A673 (cell line): ENCODE data around the gene RNH1. TPM values are rescaled to one million over a fixed set of nuclear protein-coding genes. Genes with fewer than 3 reads are reported as not detected.

Experiments used
- BruUV-seq: library from RNA; stranded (reverse); fragments of 400-500 nt; replicated peaks from 2 replicates; lab custom pipeline; 2021; lab: Mats Ljungman, UMichigan
- CTCF ChIA-PET: fragments of 300-600 bp; sonication (Branson Sonifier 250); formaldehyde crosslinking; loops from one replicate; lab custom pipeline; 2022; ENCODE audit warnings: antibody characterized with exemption; lab: Charles Lee
- POLR2A ChIA-PET: fragments of 300-600 bp; sonication (Branson Sonifier 250); formaldehyde crosslinking; loops from one replicate; lab custom pipeline; 2022; ENCODE audit warnings: antibody characterized with exemption; ENCODE audit not compliant: low non-redundant PET; lab: Charles Lee
- DNase-seq: peaks from one replicate; pipeline ENCODE4 v3.0.0-alpha.2; 2015; ENCODE audit warnings: low spot score
- H3K27ac ChIP-seq: fragments of 200-600 bp; sonication (generic); 2 replicates; pipeline ENCODE4 v1.5.1; 2016; ENCODE audit warnings: mixed run types, low read depth, mild to moderate bottlenecking, mixed read lengths, antibody characterized with exemption, low read length; ENCODE audit not compliant: poor library complexity, severe bottlenecking
- H3K27me3 ChIP-seq: fragments of 200-600 bp; sonication (generic); replicated peaks from 2 replicates; pipeline ENCODE4 v1.6.1; 2017; ENCODE audit warnings: mixed run types, low read depth, mild to moderate bottlenecking, mixed read lengths, antibody characterized with exemption, low read length; ENCODE audit not compliant: insufficient read depth, poor library complexity
- H3K36me3 ChIP-seq: fragments of 200-600 bp; sonication (generic); 2 replicates; pipeline ENCODE4 v1.6.1; 2016; ENCODE audit warnings: mixed run types, mild to moderate bottlenecking, mixed read lengths, antibody characterized with exemption, low read length; ENCODE audit not compliant: insufficient read depth, poor library complexity, severe bottlenecking
- H3K4me1 ChIP-seq: fragments of 200-600 bp; sonication (generic); 2 replicates; pipeline ENCODE4 v1.6.1; 2017; ENCODE audit warnings: mixed run types, mild to moderate bottlenecking, mixed read lengths, antibody characterized with exemption, low read length; ENCODE audit not compliant: insufficient read depth, poor library complexity, severe bottlenecking
- H3K4me3 ChIP-seq: fragments of 200-600 bp; sonication (generic); 2 replicates; pipeline ENCODE4 v1.5.1; 2016; ENCODE audit warnings: low read depth, mixed run types, mild to moderate bottlenecking, mixed read lengths, low read length; ENCODE audit not compliant: poor library complexity, severe bottlenecking
- H3K9me3 ChIP-seq: fragments of 200-600 bp; sonication (generic); 2 replicates; pipeline ENCODE4 v1.6.1; 2016; ENCODE audit warnings: mixed run types, low read depth, mild to moderate bottlenecking, mixed read lengths, antibody characterized with exemption, low read length; ENCODE audit not compliant: poor library complexity, severe bottlenecking
- CTCF ChIP-seq: fragments of 300-800, 200-600 bp; sonication (generic); conservative IDR thresholded peaks from 2 replicates; pipeline ENCODE4 v1.5.1; 2017; ENCODE audit warnings: low read depth, mild to moderate bottlenecking, antibody characterized with exemption, low read length, moderate library complexity, mixed read lengths
- EZH2 ChIP-seq: fragments of 200-600 bp; sonication (generic); IDR thresholded peaks from 2 replicates; pipeline ENCODE4 v1.6.1; 2017; ENCODE audit warnings: borderline replicate concordance, low read depth, mild to moderate bottlenecking, mixed read lengths, antibody characterized with exemption, low read length; ENCODE audit not compliant: poor library complexity, severe bottlenecking
- intact Hi-C: fragments of 100-400 bp; cut with micrococcal nuclease; formaldehyde crosslinking; loops from one replicate; pipeline ENCODE4 v1.10.0; 2022; ENCODE audit not compliant: unreplicated experiment
- total RNA-seq: library from RNA; stranded (reverse); gene quantifications from 2 replicates; pipeline ENCODE4 v1.2.3, GENCODE V29; 2021

RNH1 gene
- total RNA-seq, 1 experiment from 2014 or later, result 95.4 TPM

GRCh38 chr11:490930-491260 lies 16.1 kb downstream of the RNH1 start:
- Histone ChIP-seq H3K27ac (no peak overlapping the region), H3K4me1 (no peaks in the 10 kb centered on the region), H3K9me3 (no peaks in the 10 kb centered on the region), H3K36me3 (peaks cover 8% of the 10 kb centered on the region), H3K4me3 (no peak overlapping the region), H3K27me3 (no peaks in the 10 kb centered on the region)
- intact Hi-C loops, result no loop called here
- no peak for TF ChIP-seq CTCF
- no peak for TF ChIP-seq EZH2
- no TSS peak for BruUV-seq
- ChIA-PET CTCF (no interaction called here), POLR2A (no interaction called here)
- DNase-seq, result no peak

DNA sequence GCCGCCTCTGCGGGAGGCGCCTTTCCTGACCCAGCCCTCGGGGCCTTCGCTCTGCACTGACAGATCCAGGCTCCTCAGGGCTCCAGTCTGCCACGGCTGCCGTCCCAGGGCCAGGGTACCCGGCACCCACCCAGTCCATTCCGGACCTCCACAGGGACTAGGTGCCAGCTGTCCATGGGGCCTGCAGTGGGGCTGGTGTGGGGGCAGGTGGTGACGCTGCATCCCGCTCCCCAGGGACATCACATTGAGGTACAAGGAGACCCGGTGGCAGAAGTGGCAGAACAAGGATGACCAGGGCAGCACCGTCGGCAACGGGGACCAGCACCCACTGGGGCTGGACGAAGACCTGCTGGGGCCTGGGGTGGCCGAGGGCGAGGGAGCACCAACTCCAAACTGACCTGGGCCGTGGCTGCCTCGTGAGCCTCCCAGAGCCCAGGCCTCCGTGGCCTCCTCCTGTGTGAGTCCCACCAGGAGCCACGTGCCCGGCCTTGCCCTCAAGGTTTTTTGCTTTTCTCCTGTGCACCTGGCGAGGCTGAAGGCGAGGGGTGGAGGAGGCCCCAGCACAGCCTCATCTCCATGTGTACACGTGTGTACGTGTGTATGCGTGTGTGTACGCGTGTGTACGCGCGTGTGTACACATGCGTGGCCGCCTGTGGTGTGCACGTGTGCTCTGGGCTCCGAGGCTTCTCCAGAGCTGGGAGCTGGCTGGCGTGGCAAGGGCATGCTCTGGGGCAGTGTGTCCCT lies 16.7 kb downstream of the RNH1 start:
- POLR2A ChIA-PET, result no interaction called here
- Histone ChIP-seq H3K9me3 (no peaks in the 10 kb centered on the region), H3K4me1 (no peaks in the 10 kb centered on the region), H3K27ac (no peak overlapping the region), H3K36me3 (peaks cover 8% of the 10 kb centered on the region), H3K4me3 (no peak overlapping the region), H3K27me3 (no peaks in the 10 kb centered on the region)
- no peak for DNase-seq
- TF ChIP-seq CTCF, result no peak
- no peak for TF ChIP-seq EZH2
- intact Hi-C loops, result no loop called here
- CTCF ChIA-PET, result no interaction called here
- BruUV-seq, result no TSS peak

GRCh38 chr11:489610-490185 lies 17.3 kb downstream of the RNH1 start:
- TF ChIP-seq CTCF (no peak), EZH2 (no peak)
- CTCF ChIA-PET, result no interaction called here
- no peak for DNase-seq

More at GRCh38 chr11:489610-490185, 17.3 kb downstream of the RNH1 start:
- POLR2A ChIA-PET, result no interaction called here
- Histone ChIP-seq H3K36me3 (peaks cover 8% of the 10 kb centered on the region), H3K9me3 (no peaks in the 10 kb centered on the region), H3K4me1 (no peaks in the 10 kb centered on the region), H3K27ac (no peak overlapping the region), H3K4me3 (no peak overlapping the region), H3K27me3 (no peaks in the 10 kb centered on the region)
- intact Hi-C loops, result no loop called here
- no TSS peak for BruUV-seq
